ENCODE data around the gene APOBEC2. TPM values are rescaled to one million over a fixed set of nuclear protein-coding genes. Genes with fewer than 3 reads are reported as not detected.

Gene APOBEC2
- total RNA-seq, 1 donor from 2014 or later: not detected

GRCh38 chr6:41085182-41085581, 32.2 kb downstream of the APOBEC2 start:
- intact Hi-C loops (cut with DNase I): no loop called here
- peaks cover 8 to 28% of the 10 kb centered on the region in 2 donors for H3K36me3 ChIP-seq

DNA sequence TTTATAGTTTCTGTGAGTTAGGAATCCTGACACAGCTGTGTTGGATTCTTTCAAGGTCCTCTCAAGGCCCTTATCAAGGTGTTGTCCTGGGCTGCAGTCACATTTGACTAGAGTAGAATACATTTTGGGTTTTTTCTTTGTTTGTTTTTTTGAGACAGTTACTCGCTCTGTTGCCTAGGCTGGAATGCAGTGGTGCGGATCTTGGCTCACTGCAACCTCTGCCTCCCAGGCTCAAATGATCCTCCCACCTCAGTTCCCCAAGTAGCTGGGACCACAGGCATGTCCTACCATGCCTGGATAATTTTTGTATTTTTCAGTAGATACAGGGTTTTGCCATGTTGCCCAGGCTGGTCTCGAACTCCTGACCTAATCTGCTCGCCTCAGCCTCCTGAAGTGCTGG, 35.4 kb downstream of the APOBEC2 start:
- H3K4me1 ChIP-seq: no peaks in the 10 kb centered on the region
- no peaks in the 10 kb centered on the region for H3K9me3 ChIP-seq
- H3K27ac ChIP-seq: no peak overlapping the region
- intact Hi-C loops (cut with DNase I): no loop called here
- no peak overlapping the region for H3K4me3 ChIP-seq
- no peaks in the 10 kb centered on the region for H3K27me3 ChIP-seq
- DNase-seq (ENCODE audit: extremely low spot score in 2 of 2): no peak
- TF ChIP-seq POLR2AphosphoS5 (IDR thresholded peaks at IDR 0.05; ENCODE audit: insufficient read depth in 1 of 2, low read depth in 1 of 2) (no peak), POLR2A (IDR thresholded peaks at IDR 0.05) (no peak), CTCF (IDR thresholded peaks at IDR 0.05) (no peak)
- peaks cover 8 to 50% of the 10 kb centered on the region in 2 donors for H3K36me3 ChIP-seq

More at GRCh38 chr6:41085182-41085581, 32.2 kb downstream of the APOBEC2 start:
- TF ChIP-seq POLR2A (IDR thresholded peaks at IDR 0.05) (no peak), CTCF (IDR thresholded peaks at IDR 0.05) (no peak), POLR2AphosphoS5 (IDR thresholded peaks at IDR 0.05; ENCODE audit: insufficient read depth in 1 of 2, low read depth in 1 of 2) (no peak)
- Histone ChIP-seq H3K27me3 (no peaks in the 10 kb centered on the region), H3K4me1 (no peaks in the 10 kb centered on the region), H3K27ac (no peak overlapping the region), H3K4me3 (no peak overlapping the region), H3K9me3 (no peaks in the 10 kb centered on the region)
- DNase-seq (ENCODE audit: extremely low spot score in 2 of 2): no peak

DNA sequence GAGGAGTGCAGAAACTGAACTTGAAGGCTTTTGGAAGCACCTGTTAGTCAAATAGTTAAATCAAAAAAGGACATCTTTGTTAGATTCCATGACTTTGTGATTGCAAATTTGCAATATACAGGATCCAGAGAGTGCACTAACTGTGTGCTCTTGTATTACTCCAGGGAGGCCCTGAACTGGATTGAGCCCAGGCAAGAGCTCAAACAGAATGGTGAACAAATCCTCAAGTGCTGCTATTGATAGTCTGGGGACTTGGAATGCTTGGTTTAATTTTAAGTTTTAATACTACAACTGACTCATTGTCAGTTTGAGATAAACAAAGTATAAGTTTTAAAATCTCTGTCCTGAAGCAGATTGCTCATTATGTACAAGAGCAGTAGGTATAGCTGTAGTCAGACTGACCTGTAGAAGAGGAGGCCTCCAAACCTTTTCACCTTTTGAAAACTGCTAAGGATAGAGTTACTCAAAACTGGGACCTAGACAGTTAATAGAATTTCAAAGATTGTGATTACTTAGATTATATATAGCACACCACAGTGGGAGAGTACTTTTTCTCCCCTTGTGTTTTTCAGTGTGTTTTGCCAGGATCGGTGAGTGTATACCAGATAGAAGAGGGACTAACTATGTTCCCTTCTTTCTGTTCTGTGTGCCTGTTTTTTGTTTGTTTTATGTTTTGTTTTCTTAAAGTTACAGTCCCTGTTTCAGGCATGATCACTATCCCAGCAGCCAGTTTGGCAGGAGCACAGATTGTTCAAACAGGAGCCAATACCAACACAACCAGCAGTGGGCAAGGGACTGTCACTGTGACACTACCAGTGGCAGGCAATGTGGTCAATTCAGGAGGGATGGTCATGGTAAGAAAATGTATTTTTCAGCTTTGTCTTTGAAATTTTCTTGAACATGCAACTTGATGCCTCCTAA, 38.1 kb downstream of the APOBEC2 start:
- no peaks in the 10 kb centered on the region for H3K9me3 ChIP-seq
- no peak for TF ChIP-seq POLR2A (IDR thresholded peaks at IDR 0.05)
- TF ChIP-seq CTCF (IDR thresholded peaks at IDR 0.05): no peak
- TF ChIP-seq POLR2AphosphoS5 (IDR thresholded peaks at IDR 0.05; ENCODE audit: insufficient read depth in 1 of 2, low read depth in 1 of 2): no peak
- H3K36me3 ChIP-seq: peaks cover 8 to 74% of the 10 kb centered on the region in 2 donors
- H3K4me1 ChIP-seq: no peaks in the 10 kb centered on the region
- DNase-seq (ENCODE audit: extremely low spot score in 2 of 2): no peak
- H3K27ac ChIP-seq: no peak overlapping the region
- no peak overlapping the region for H3K4me3 ChIP-seq
- H3K27me3 ChIP-seq: no peaks in the 10 kb centered on the region
- intact Hi-C loops (cut with DNase I): no loop called here

DNA sequence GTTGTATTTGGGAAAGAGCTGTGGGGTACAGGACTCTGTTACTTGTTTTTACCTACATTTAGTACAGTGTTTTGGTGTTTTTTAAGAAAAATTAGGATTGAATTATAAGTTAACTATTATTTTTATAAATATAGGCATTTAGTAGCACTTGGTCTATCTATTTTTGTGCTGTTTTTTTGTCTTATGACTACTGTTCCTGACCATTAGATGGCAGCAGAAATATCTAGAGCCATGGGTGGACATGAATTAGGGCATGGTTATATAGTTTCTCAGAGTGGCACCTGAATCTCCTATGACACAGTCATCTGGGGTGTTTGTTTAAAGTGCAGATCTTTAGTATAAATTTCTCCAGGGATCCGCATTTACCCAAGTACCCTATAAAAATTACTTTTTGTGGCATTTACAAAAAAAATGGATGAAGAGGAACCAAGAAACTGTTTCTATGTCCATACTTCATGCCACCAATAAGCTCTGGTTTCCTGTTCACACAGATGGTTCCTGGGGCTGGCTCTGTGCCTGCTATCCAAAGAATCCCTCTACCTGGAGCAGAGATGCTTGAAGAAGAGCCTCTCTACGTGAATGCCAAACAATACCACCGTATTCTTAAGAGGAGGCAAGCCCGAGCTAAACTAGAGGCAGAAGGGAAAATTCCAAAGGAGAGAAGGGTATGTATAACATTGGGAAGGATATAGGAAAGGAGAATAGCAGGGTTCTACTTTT, 39.6 kb downstream of the APOBEC2 start:
- no peak overlapping the region for H3K27ac ChIP-seq
- H3K4me3 ChIP-seq: no peak overlapping the region
- H3K27me3 ChIP-seq: no peaks in the 10 kb centered on the region
- intact Hi-C loops (cut with DNase I): no loop called here
- no peak for DNase-seq (ENCODE audit: extremely low spot score in 2 of 2)
- H3K4me1 ChIP-seq: no peaks in the 10 kb centered on the region
- H3K9me3 ChIP-seq: no peaks in the 10 kb centered on the region
- peaks cover 8 to 83% of the 10 kb centered on the region in 2 donors for H3K36me3 ChIP-seq
- TF ChIP-seq POLR2AphosphoS5 (IDR thresholded peaks at IDR 0.05; ENCODE audit: insufficient read depth in 1 of 2, low read depth in 1 of 2): no peak
- TF ChIP-seq CTCF (IDR thresholded peaks at IDR 0.05): no peak
- TF ChIP-seq POLR2A (IDR thresholded peaks at IDR 0.05): no peak
